Measurements from ENCODE around the gene MCC.

GRCh38 chr5:113084402-113085083 lies 403.7 kb downstream of the MCC start:
- TF ChIP-seq CTCF (conservative IDR thresholded peaks at IDR 0.05; ENCODE audit: low read depth, low read length) (no peak), POLR2A (IDR thresholded peaks at IDR 0.05; ENCODE audit: low read depth, low read length) (no peak), MXI1 (IDR thresholded peaks at IDR 0.05; ENCODE audit: borderline replicate concordance, low read depth, low read length) (no peak), ELK1 (IDR thresholded peaks at IDR 0.05; ENCODE audit: borderline replicate concordance, low read depth, low read length) (no peak), USF2 (IDR thresholded peaks at IDR 0.05; ENCODE audit: low read depth, low read length) (no peak), SMC3 (IDR thresholded peaks at IDR 0.05; ENCODE audit: low read depth, low read length) (no peak), FOS (IDR thresholded peaks at IDR 0.05; ENCODE audit: low read depth, low read length) (no peak)
